ENCODE measurements around the gene ARHGAP26. TPM values are rescaled to one million over a fixed set of nuclear protein-coding genes. Genes with fewer than 3 reads are reported as not detected.

The ARHGAP26 gene
- total and polyA plus RNA-seq, 2 experiments from 2014 or later = 9.5 to 16.8 TPM

DNA sequence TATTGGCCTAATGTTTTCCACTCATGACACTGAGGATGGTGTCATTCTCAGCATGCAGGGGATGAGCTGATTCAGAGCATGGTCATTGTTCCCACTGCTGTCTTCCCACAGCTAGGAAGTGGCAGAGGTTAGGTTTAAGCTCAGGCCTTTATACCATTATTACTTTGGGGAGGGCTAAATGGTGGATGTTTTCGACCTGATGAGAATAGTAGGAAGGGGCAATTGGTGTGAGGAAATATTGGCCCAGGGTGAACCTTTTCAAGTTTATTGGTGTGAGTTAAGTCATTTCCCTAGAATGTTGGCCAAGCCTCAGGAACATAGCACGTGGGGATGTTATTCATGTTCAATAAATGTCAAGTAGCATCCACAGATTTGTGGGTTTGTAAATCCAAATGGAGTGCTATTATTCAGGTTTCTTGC is 59.6 kb downstream of the ARHGAP26 start (continued):
- TF ChIP-seq ZNF462 (CRISPR knock-in tag; IDR thresholded peaks at IDR 0.05) (no peak), EZH2 (IDR thresholded peaks at IDR 0.05; ENCODE audit: low read depth, unreplicated experiment) (no peak), EZH2phosphoT487 (IDR thresholded peaks at IDR 0.05; ENCODE audit: unreplicated experiment) (no peak), CREB1 (CRISPR knock-in tag; IDR thresholded peaks at IDR 0.05; ENCODE audit: low read depth) (no peak), POLR2AphosphoS5 (IDR thresholded peaks at IDR 0.05; ENCODE audit: low read depth) (no peak), JUNB (IDR thresholded peaks at IDR 0.05; ENCODE audit: unreplicated experiment) (no peak), ETS1 (IDR thresholded peaks at IDR 0.05) (no peak), STAT1 (IDR thresholded peaks at IDR 0.05; ENCODE audit: unreplicated experiment) (no peak), NANOG (IDR thresholded peaks at IDR 0.05; ENCODE audit: borderline replicate concordance) (no peak), ZNF114 (CRISPR knock-in tag; IDR thresholded peaks at IDR 0.05) (no peak), ZNF331 (CRISPR knock-in tag; IDR thresholded peaks at IDR 0.05; ENCODE audit: low read depth) (no peak)

All from GM23338 (cell line).